ENCODE results near the gene DLGAP1. TPM values are rescaled to one million over a fixed set of nuclear protein-coding genes. Genes with fewer than 3 reads are reported as not detected.

DLGAP1 gene
- total and polyA plus RNA-seq, 5 experiments from 2014 or later: not detected

GRCh38 chr18:3911413-3911812 lies 543.7 kb downstream of the DLGAP1 start:
- H3K27me3 Mint-ChIP-seq: peaks cover 0 to 7% (median under 1%) of the 10 kb centered on the region in 5 donors
- DNase-seq (no peak), ATAC-seq (no peak)
- no peak overlapping the region for H3K4me3 Mint-ChIP-seq
- H3K27ac Mint-ChIP-seq: no peak overlapping the region
- no peaks in the 10 kb centered on the region for H3K9me3 Mint-ChIP-seq
- no peaks in the 10 kb centered on the region for H3K36me3 Mint-ChIP-seq
- POLR2A ChIA-PET: no interaction called here
- H3K4me1 Mint-ChIP-seq: no peaks in the 10 kb centered on the region

GRCh38 chr18:3910512-3910911 lies 544.6 kb downstream of the DLGAP1 start:
- Mint-ChIP-seq H3K4me1 (no peaks in the 10 kb centered on the region), H3K27ac (no peak overlapping the region), H3K36me3 (no peaks in the 10 kb centered on the region), H3K4me3 (no peak overlapping the region), H3K27me3 (peaks cover 0 to 7% (median 0%) of the 10 kb centered on the region in 5 donors), H3K9me3 (no peaks in the 10 kb centered on the region)
- ATAC-seq (no peak), DNase-seq (no peak)
- POLR2A ChIA-PET: no interaction called here

GRCh38 chr18:3907955-3908354 lies 547.2 kb downstream of the DLGAP1 start:
- no peak overlapping the region for H3K27ac Mint-ChIP-seq
- no peak for DNase-seq
- no peaks in the 10 kb centered on the region for H3K36me3 Mint-ChIP-seq
- no peak overlapping the region for H3K4me3 Mint-ChIP-seq
- no peaks in the 10 kb centered on the region for H3K4me1 Mint-ChIP-seq
- POLR2A ChIA-PET: no interaction called here
- H3K27me3 Mint-ChIP-seq: peaks cover 0 to 7% (median 0%) of the 10 kb centered on the region in 5 donors
- no peaks in the 10 kb centered on the region for H3K9me3 Mint-ChIP-seq
- ATAC-seq: no peak

- Mint-ChIP-seq H3K4me1 (no peaks in the 10 kb centered on the region), H3K27me3 (peaks cover under 1 to 22% (median 1%) of the 10 kb centered on the region in 5 donors), H3K36me3 (no peaks in the 10 kb centered on the region), H3K9me3 (peaks cover 0 to 4% (median 0%) of the 10 kb centered on the region in 9 donors), H3K27ac (no peak overlapping the region), H3K4me3 (no peak overlapping the region)
- POLR2A ChIA-PET: no interaction called here
- ATAC-seq: no peak
- DNase-seq: no peak
Observed at GRCh38 chr18:3906116-3906750, 548.9 kb downstream of the DLGAP1 start.

GRCh38 chr18:3903337-3903736 lies 551.8 kb downstream of the DLGAP1 start:
- no peak for ATAC-seq
- H3K4me1 Mint-ChIP-seq: no peaks in the 10 kb centered on the region
- POLR2A ChIA-PET: no interaction called here

GRCh38 chr18:3902676-3903075 lies 552.4 kb downstream of the DLGAP1 start:
- DNase-seq: no peak
- POLR2A ChIA-PET: no interaction called here
- H3K9me3 Mint-ChIP-seq: peaks cover 0 to 10% (median 0%) of the 10 kb centered on the region in 9 donors
- H3K27me3 Mint-ChIP-seq: peaks cover 5 to 36% (median 7%) of the 10 kb centered on the region in 5 donors
- no peak overlapping the region for H3K4me3 Mint-ChIP-seq
- no peaks in the 10 kb centered on the region for H3K36me3 Mint-ChIP-seq
- H3K27ac Mint-ChIP-seq: no peak overlapping the region
- no peaks in the 10 kb centered on the region for H3K4me1 Mint-ChIP-seq
- ATAC-seq: no peak

More at GRCh38 chr18:3903337-3903736, 551.8 kb downstream of the DLGAP1 start:
- Mint-ChIP-seq H3K27me3 (peaks cover 5 to 37% (median 7%) of the 10 kb centered on the region in 5 donors), H3K36me3 (no peaks in the 10 kb centered on the region), H3K9me3 (peaks cover 0 to 10% (median 0%) of the 10 kb centered on the region in 9 donors), H3K4me3 (no peak overlapping the region), H3K27ac (no peak overlapping the region)
- no peak for DNase-seq

- ATAC-seq: no peak
- no peaks in the 10 kb centered on the region for H3K4me1 Mint-ChIP-seq
Observed at GRCh38 chr18:3901811-3902210, 553.3 kb downstream of the DLGAP1 start.

GRCh38 chr18:3901042-3901441 lies 554.1 kb downstream of the DLGAP1 start:
- Mint-ChIP-seq H3K27me3 (peaks cover 6 to 30% (median 10%) of the 10 kb centered on the region in 5 donors), H3K36me3 (no peaks in the 10 kb centered on the region), H3K4me1 (no peaks in the 10 kb centered on the region), H3K4me3 (no peak overlapping the region), H3K9me3 (peaks cover 0 to 10% (median 0%) of the 10 kb centered on the region in 9 donors), H3K27ac (no peak overlapping the region)
- DNase-seq (no peak), ATAC-seq (no peak)
- POLR2A ChIA-PET: no interaction called here

More at GRCh38 chr18:3901811-3902210, 553.3 kb downstream of the DLGAP1 start:
- Mint-ChIP-seq H3K9me3 (peaks cover 0 to 10% (median 0%) of the 10 kb centered on the region in 9 donors), H3K27ac (no peak overlapping the region), H3K4me3 (no peak overlapping the region), H3K27me3 (peaks cover 6 to 30% (median 9%) of the 10 kb centered on the region in 5 donors), H3K36me3 (no peaks in the 10 kb centered on the region)
- DNase-seq: no peak
- POLR2A ChIA-PET: no interaction called here

- H3K36me3 Mint-ChIP-seq: no peaks in the 10 kb centered on the region
- H3K27ac Mint-ChIP-seq: no peak overlapping the region
- DNase-seq: no peak
- ATAC-seq: no peak
- peaks cover 0 to 10% (median 0%) of the 10 kb centered on the region in 9 donors for H3K9me3 Mint-ChIP-seq
- H3K4me3 Mint-ChIP-seq: no peak overlapping the region
- no peaks in the 10 kb centered on the region for H3K4me1 Mint-ChIP-seq
- POLR2A ChIA-PET: no interaction called here
- H3K27me3 Mint-ChIP-seq: peaks cover 6 to 30% (median 10%) of the 10 kb centered on the region in 5 donors
Observed at GRCh38 chr18:3900327-3900726, 554.8 kb downstream of the DLGAP1 start.

GRCh38 chr18:3898861-3899613 lies 556.1 kb downstream of the DLGAP1 start:
- H3K9me3 Mint-ChIP-seq: peaks cover 0 to 10% (median 0%) of the 10 kb centered on the region in 9 donors
- H3K36me3 Mint-ChIP-seq: no peaks in the 10 kb centered on the region
- peaks cover 0 to 2% (median 0%) of the 10 kb centered on the region in 4 donors for H3K4me1 Mint-ChIP-seq
- peaks cover 6 to 30% (median 12%) of the 10 kb centered on the region in 5 donors for H3K27me3 Mint-ChIP-seq
- H3K27ac Mint-ChIP-seq: no peak overlapping the region
- POLR2A ChIA-PET: interaction anchor here (0.6 kb wide), 1 partner anchor 1494 kb away, joined by 5 read pairs; no protein-coding TSS in a partner anchor
- ATAC-seq (no peak), DNase-seq (no peak)
- no peak overlapping the region for H3K4me3 Mint-ChIP-seq

- POLR2A ChIA-PET: no interaction called here
- DNase-seq (no peak), ATAC-seq (no peak)
- Mint-ChIP-seq H3K4me1 (peaks cover 0 to 5% (median 0%) of the 10 kb centered on the region in 4 donors), H3K9me3 (peaks cover 0 to 2% (median 0%) of the 10 kb centered on the region in 9 donors), H3K36me3 (no peaks in the 10 kb centered on the region), H3K4me3 (no peak overlapping the region), H3K27me3 (peaks cover 2 to 7% (median 5%) of the 10 kb centered on the region in 5 donors), H3K27ac (no peak overlapping the region)
Observed at GRCh38 chr18:3892152-3892551, 563.0 kb downstream of the DLGAP1 start.

GRCh38 chr18:3891245-3891644 lies 563.9 kb downstream of the DLGAP1 start:
- peaks cover 0 to 8% (median 0%) of the 10 kb centered on the region in 4 donors for H3K4me1 Mint-ChIP-seq
- no peak overlapping the region for H3K27ac Mint-ChIP-seq
- peaks cover 4 to 11% (median 7%) of the 10 kb centered on the region in 5 donors for H3K27me3 Mint-ChIP-seq
- H3K36me3 Mint-ChIP-seq: no peaks in the 10 kb centered on the region
- DNase-seq (no peak), ATAC-seq (no peak)
- POLR2A ChIA-PET: no interaction called here
- H3K9me3 Mint-ChIP-seq: peaks cover 0 to 2% (median 0%) of the 10 kb centered on the region in 9 donors
- no peak overlapping the region for H3K4me3 Mint-ChIP-seq

- DNase-seq (no peak), ATAC-seq (no peak)
- POLR2A ChIA-PET: no interaction called here
- H3K36me3 Mint-ChIP-seq: no peaks in the 10 kb centered on the region
- peaks cover 0 to 8% (median 0%) of the 10 kb centered on the region in 4 donors for H3K4me1 Mint-ChIP-seq
- no peak overlapping the region for H3K27ac Mint-ChIP-seq
- H3K27me3 Mint-ChIP-seq: peaks cover 4 to 11% (median 5%) of the 10 kb centered on the region in 5 donors
- no peak overlapping the region for H3K4me3 Mint-ChIP-seq
- H3K9me3 Mint-ChIP-seq: peaks cover 0 to 2% (median 0%) of the 10 kb centered on the region in 9 donors
Observed at GRCh38 chr18:3889803-3890202, 565.3 kb downstream of the DLGAP1 start.
